NCI-H128 (cell line): ENCODE data around the gene GTF2I.
"Not testable (repeated sequence)": the region's sequence is repeated elsewhere in the genome, so short reads cannot be mapped to it uniquely, and the experiment has no call there.

ENCODE experiments used
- DNase-seq: peaks from one replicate; lab custom pipeline; 2025; ENCODE audit not compliant: unreplicated experiment; lab: John Stamatoyannopoulos, UW

Gene GTF2I

GRCh38 chr7:74657692-74658177, at the start of gene GTF2I:
GTF2I (plus strand) TSS chr7:74657718; CDS start chr7:74689129, 31,411 bp downstream.
- no peak for DNase-seq

GRCh38 chr7:74612015-74612829, 45.3 kb upstream of the GTF2I start:
- DNase-seq = peak; percentile 40

GRCh38 chr7:74615933-74616780, 41.4 kb upstream of the GTF2I start:
- DNase-seq = no peak

- no peak for DNase-seq
These were observed 40.3 kb upstream of the GTF2I start for GRCh38 chr7:74617180-74617744.

- DNase-seq = peak; percentile 7
These were observed 38.2 kb upstream of the GTF2I start for GRCh38 chr7:74619235-74619860.

GRCh38 chr7:74622228-74622749, 35.2 kb upstream of the GTF2I start:
- DNase-seq = no peak

- DNase-seq = no peak
These were observed 34.4 kb upstream of the GTF2I start for GRCh38 chr7:74623135-74623534.

GRCh38 chr7:74625446-74625845, 32.1 kb upstream of the GTF2I start:
- DNase-seq = no peak

GRCh38 chr7:74627661-74628411, 29.7 kb upstream of the GTF2I start:
- peak; percentile 57 for DNase-seq

GRCh38 chr7:74632505-74632904, 25.0 kb upstream of the GTF2I start:
- no peak for DNase-seq

GRCh38 chr7:74633451-74633921, 24.0 kb upstream of the GTF2I start:
- DNase-seq = no peak

- no peak for DNase-seq
These were observed 19.8 kb upstream of the GTF2I start for GRCh38 chr7:74637745-74638144.

GRCh38 chr7:74650055-74650454, 7.5 kb upstream of the GTF2I start:
- not testable (repeated sequence) for DNase-seq

GRCh38 chr7:74650493-74651132, 6.9 kb upstream of the GTF2I start:
- DNase-seq = not testable (repeated sequence)

GRCh38 chr7:74651133-74651504, 6.4 kb upstream of the GTF2I start:
- DNase-seq = not testable (repeated sequence)

GRCh38 chr7:74653686-74654181, 3.8 kb upstream of the GTF2I start:
- DNase-seq = no peak

GRCh38 chr7:74654811-74655210, 2.7 kb upstream of the GTF2I start:
- DNase-seq = no peak

- DNase-seq = no peak
These were observed 2.2 kb upstream of the GTF2I start for GRCh38 chr7:74655324-74655723.

GRCh38 chr7:74655768-74656440, 1.6 kb upstream of the GTF2I start:
- no peak for DNase-seq
